OCI-LY3 (cell line): ENCODE measurements around the gene OSBPL8.

Experiments
- EZH2phosphoT487 ChIP-seq: fragments of 200-600 bp; shearing (Covaris generic); IDR thresholded peaks from 2 replicates; pipeline ENCODE4 v1.6.1; 2018; ENCODE audit warnings: antibody characterized with exemption, mixed run types, low read depth
- TF ChIP-seq, protein P1 (sequence below): fragments of 200-600, 300-600 bp; sonication (generic); IDR thresholded peaks from 2 replicates; pipeline ENCODE4 v1.5.1; 2014; ENCODE audit warnings: antibody characterized with exemption, low read length, low read depth

DNA sequence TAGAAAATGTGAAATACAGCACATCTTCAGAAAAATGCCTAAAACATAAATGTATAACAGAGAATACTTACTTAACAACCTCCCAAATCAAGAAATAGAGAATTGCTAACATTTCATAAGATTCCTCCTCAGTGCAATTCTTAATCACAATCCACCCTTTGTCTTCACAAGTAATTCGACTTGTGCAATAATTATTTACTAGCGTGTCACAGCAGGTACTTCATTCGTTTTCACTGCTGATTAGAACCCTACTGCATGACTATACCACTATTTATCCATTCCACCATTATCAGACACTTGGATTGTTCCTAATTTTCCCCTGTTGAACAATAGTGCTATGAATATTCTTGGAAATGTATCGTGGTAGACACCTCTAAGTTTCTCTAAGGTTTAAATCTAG, 146.4 kb downstream of the OSBPL8 start:
- TF ChIP-seq, protein P1, sequence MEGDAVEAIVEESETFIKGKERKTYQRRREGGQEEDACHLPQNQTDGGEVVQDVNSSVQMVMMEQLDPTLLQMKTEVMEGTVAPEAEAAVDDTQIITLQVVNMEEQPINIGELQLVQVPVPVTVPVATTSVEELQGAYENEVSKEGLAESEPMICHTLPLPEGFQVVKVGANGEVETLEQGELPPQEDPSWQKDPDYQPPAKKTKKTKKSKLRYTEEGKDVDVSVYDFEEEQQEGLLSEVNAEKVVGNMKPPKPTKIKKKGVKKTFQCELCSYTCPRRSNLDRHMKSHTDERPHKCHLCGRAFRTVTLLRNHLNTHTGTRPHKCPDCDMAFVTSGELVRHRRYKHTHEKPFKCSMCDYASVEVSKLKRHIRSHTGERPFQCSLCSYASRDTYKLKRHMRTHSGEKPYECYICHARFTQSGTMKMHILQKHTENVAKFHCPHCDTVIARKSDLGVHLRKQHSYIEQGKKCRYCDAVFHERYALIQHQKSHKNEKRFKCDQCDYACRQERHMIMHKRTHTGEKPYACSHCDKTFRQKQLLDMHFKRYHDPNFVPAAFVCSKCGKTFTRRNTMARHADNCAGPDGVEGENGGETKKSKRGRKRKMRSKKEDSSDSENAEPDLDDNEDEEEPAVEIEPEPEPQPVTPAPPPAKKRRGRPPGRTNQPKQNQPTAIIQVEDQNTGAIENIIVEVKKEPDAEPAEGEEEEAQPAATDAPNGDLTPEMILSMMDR: no peak
- TF ChIP-seq EZH2phosphoT487: no peak
